Neural progenitor cell (in vitro differentiated cells): ENCODE results near the gene NFIX. TPM values are rescaled to one million over a fixed set of nuclear protein-coding genes. Genes with fewer than 3 reads are reported as not detected.

ENCODE experiments used
- DNase-seq: peaks from one replicate; pipeline ENCODE4 v3.0.0-alpha.2; 2016; ENCODE audit warnings: low spot score
- H2AFZ ChIP-seq: fragments of 200-600 bp; sonication (generic); replicated peaks from 2 replicates; pipeline ENCODE4 v1.6.1; 2016; ENCODE audit warnings: antibody characterized with exemption
- H3F3A ChIP-seq: fragments of 200-600 bp; sonication (generic); 2 replicates; pipeline ENCODE4 v1.6.1; 2016; ENCODE audit warnings: antibody characterized with exemption, low read depth
- H3K27ac ChIP-seq: fragments of 200-600 bp; sonication (generic); 2 replicates; pipeline ENCODE4 v1.5.1; 2016; ENCODE audit warnings: mild to moderate bottlenecking
- H3K27me3 ChIP-seq: fragments of 200-600 bp; sonication (generic); 2 replicates; pipeline ENCODE4 v1.6.1; 2016; ENCODE audit warnings: mild to moderate bottlenecking, moderate library complexity
- H3K36me3 ChIP-seq: fragments of 200-600 bp; sonication (generic); 2 replicates; pipeline ENCODE4 v1.5.1; 2016
- H3K4me1 ChIP-seq: fragments of 200-600 bp; sonication (generic); 2 replicates; pipeline ENCODE4 v1.6.1; 2016; ENCODE audit warnings: mixed run types
- H3K4me2 ChIP-seq: fragments of 200-600 bp; sonication (generic); 2 replicates; pipeline ENCODE4 v1.6.1; 2016
- H3K4me3 ChIP-seq: fragments of 200-600 bp; sonication (generic); 2 replicates; pipeline ENCODE4 v1.5.1; 2016
- H3K79me2 ChIP-seq: fragments of 200-600 bp; sonication (generic); 2 replicates; pipeline ENCODE4 v1.6.1; 2016; ENCODE audit warnings: low read depth
- H3K9ac ChIP-seq: fragments of 200-600 bp; sonication (generic); 2 replicates; pipeline ENCODE4 v1.6.1; 2016
- H3K9me3 ChIP-seq: fragments of 200-600 bp; sonication (generic); 2 replicates; pipeline ENCODE4 v1.5.1; 2016; ENCODE audit warnings: low read depth
- H4K20me1 ChIP-seq: fragments of 200-600 bp; sonication (generic); 2 replicates; pipeline ENCODE4 v1.6.1; 2016; ENCODE audit warnings: low read depth
- H3K27ac Mint-ChIP-seq: 3 replicates; pipeline ENCODE4 v1.8.0; 2021; ENCODE audit warnings: mixed read lengths
- H3K27me3 Mint-ChIP-seq: 2 replicates; pipeline ENCODE4 v1.8.0; 2022; ENCODE audit warnings: low read depth, mild to moderate bottlenecking, inconsistent platforms, moderate library complexity, mixed read lengths; ENCODE audit not compliant: insufficient read depth
- H3K36me3 Mint-ChIP-seq: 3 replicates; pipeline ENCODE4 v1.8.0; 2021; ENCODE audit warnings: mixed read lengths
- H3K4me1 Mint-ChIP-seq: 3 replicates; pipeline ENCODE4 v1.8.0; 2021; ENCODE audit warnings: mixed read lengths
- H3K4me3 Mint-ChIP-seq: 3 replicates; pipeline ENCODE4 v1.8.0; 2021; ENCODE audit warnings: mild to moderate bottlenecking, moderate library complexity, mixed read lengths
- H3K9me3 Mint-ChIP-seq: 3 replicates; pipeline ENCODE4 v1.8.0; 2020; ENCODE audit warnings: mixed read lengths
- CTCF ChIP-seq: fragments of 200-600 bp; sonication (generic); IDR thresholded peaks from 2 replicates; pipeline ENCODE4 v1.5.1; 2017; ENCODE audit warnings: antibody characterized with exemption, mild to moderate bottlenecking
- EZH2 ChIP-seq: fragments of 200-600 bp; sonication (generic); IDR thresholded peaks from 2 replicates; pipeline ENCODE4 v1.6.1; 2017; ENCODE audit warnings: antibody characterized with exemption, mild to moderate bottlenecking, moderate library complexity
- EZH2phosphoT487 ChIP-seq: fragments of 200-600 bp; sonication (generic); IDR thresholded peaks from 2 replicates; pipeline ENCODE4 v1.6.1; 2017; ENCODE audit warnings: antibody characterized with exemption
- total RNA-seq: library from RNA; depleted of rRNA; stranded (reverse); fragments of >200 nt; gene quantifications from 2 replicates; pipeline ENCODE4 v1.2.3, GENCODE V29; 2015; ENCODE audit warnings: low replicate concordance

The NFIX gene
- total RNA-seq, 1 donor from 2014 or later: 0.06 TPM

- Histone ChIP-seq H3K9me3 (no peaks in the 10 kb centered on the region), H3K36me3 (no peaks in the 10 kb centered on the region), H3K79me2 (no peaks in the 10 kb centered on the region), H3K4me2 (no peak overlapping the region), H3K4me3 (no peak overlapping the region), H4K20me1 (no peaks in the 10 kb centered on the region), H3K9ac (no peak overlapping the region), H2AFZ (no peak overlapping the region), H3F3A (peaks cover 5% of the 10 kb centered on the region), H3K27me3 (peaks cover 19% of the 10 kb centered on the region), H3K27ac (no peak overlapping the region), H3K4me1 (peaks cover 43% of the 10 kb centered on the region)
- TF ChIP-seq EZH2 (no peak), CTCF (no peak), EZH2phosphoT487 (no peak)
- no peaks in the 10 kb centered on the region for H3K9me3 Mint-ChIP-seq
- H3K27ac Mint-ChIP-seq: no peak overlapping the region
- H3K4me3 Mint-ChIP-seq: no peak overlapping the region
- no peak for DNase-seq
- peaks cover 39% of the 10 kb centered on the region for H3K27me3 Mint-ChIP-seq
- peaks cover 35% of the 10 kb centered on the region for H3K4me1 Mint-ChIP-seq
- no peaks in the 10 kb centered on the region for H3K36me3 Mint-ChIP-seq
These were observed 83.7 kb downstream of the NFIX start for GRCh38 chr19:13078897-13079541.

- Mint-ChIP-seq H3K27ac (no peak overlapping the region), H3K4me3 (no peak overlapping the region)
- TF ChIP-seq EZH2: no peak
- no peak for TF ChIP-seq EZH2phosphoT487
- no peak for TF ChIP-seq CTCF
These were observed 84.3 kb downstream of the NFIX start for GRCh38 chr19:13079542-13079986.

GRCh38 chr19:13082192-13083007 is 87.1 kb downstream of the NFIX start:
- Histone ChIP-seq H3K9ac (no peak overlapping the region), H3K27ac (no peak overlapping the region), H3K27me3 (peaks cover 11% of the 10 kb centered on the region), H3K4me3 (no peak overlapping the region), H3K9me3 (no peaks in the 10 kb centered on the region), H3K79me2 (no peaks in the 10 kb centered on the region), H2AFZ (peak overlapping the region; percentile 32), H3K4me1 (peaks cover 43% of the 10 kb centered on the region), H3K36me3 (no peaks in the 10 kb centered on the region), H3K4me2 (peak overlapping the region; percentile 11), H4K20me1 (no peaks in the 10 kb centered on the region), H3F3A (peaks cover 5% of the 10 kb centered on the region)
- no peak for TF ChIP-seq EZH2
- peak; percentile 34 for TF ChIP-seq CTCF
- peaks cover 33% of the 10 kb centered on the region for H3K4me1 Mint-ChIP-seq
- no peaks in the 10 kb centered on the region for H3K9me3 Mint-ChIP-seq
- DNase-seq: peak; percentile 74
- peaks cover 38% of the 10 kb centered on the region for H3K27me3 Mint-ChIP-seq
- H3K27ac Mint-ChIP-seq: no peak overlapping the region
- H3K36me3 Mint-ChIP-seq: no peaks in the 10 kb centered on the region
- no peak overlapping the region for H3K4me3 Mint-ChIP-seq

More at GRCh38 chr19:13079542-13079986, 84.3 kb downstream of the NFIX start:
- Histone ChIP-seq H3K4me3 (no peak overlapping the region), H3K9me3 (no peaks in the 10 kb centered on the region), H3K9ac (no peak overlapping the region), H3K27ac (no peak overlapping the region), H3F3A (peaks cover 5% of the 10 kb centered on the region), H3K4me1 (peaks cover 43% of the 10 kb centered on the region), H3K36me3 (no peaks in the 10 kb centered on the region), H4K20me1 (no peaks in the 10 kb centered on the region), H3K79me2 (no peaks in the 10 kb centered on the region), H3K4me2 (no peak overlapping the region), H2AFZ (peak overlapping the region; percentile 76), H3K27me3 (peaks cover 24% of the 10 kb centered on the region)
- Mint-ChIP-seq H3K4me1 (peaks cover 35% of the 10 kb centered on the region), H3K27me3 (peaks cover 41% of the 10 kb centered on the region), H3K36me3 (no peaks in the 10 kb centered on the region), H3K9me3 (no peaks in the 10 kb centered on the region)
- no peak for DNase-seq
